ENCODE measurements around the gene LCN9. TPM values are rescaled to one million over a fixed set of nuclear protein-coding genes. Genes with fewer than 3 reads are reported as not detected.

Gene LCN9
- total and polyA plus RNA-seq, 4 donors, result not detected

DNA sequence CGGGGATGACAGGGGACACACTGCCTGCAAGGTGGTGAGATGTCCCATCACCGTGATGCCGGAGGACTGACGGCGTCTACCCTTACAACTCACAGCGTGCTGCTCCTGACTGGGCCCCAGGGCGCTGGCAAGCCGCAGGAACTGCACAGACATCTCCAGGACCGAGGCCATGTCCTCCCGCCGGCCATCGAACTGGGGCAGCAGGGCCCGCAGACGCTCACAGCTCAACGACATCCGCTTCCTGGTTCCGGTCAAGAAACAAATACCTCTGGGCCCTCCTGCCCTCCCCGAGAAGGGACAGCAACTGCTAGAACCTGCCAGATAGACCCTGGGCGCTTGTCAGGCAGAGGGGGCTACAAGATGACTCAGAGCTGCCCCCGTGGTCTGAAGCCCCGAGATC is 35.1 kb downstream of the LCN9 start:
- Histone ChIP-seq H3K9ac (ENCODE audit: low read depth in 1 of 2, low read length in 2 of 2) (no peak overlapping the region), H3K27me3 (ENCODE audit: control insufficient read depth in 4 of 4, insufficient read depth in 4 of 4, low read length in 3 of 4) (peaks cover 0 to 8% (median 2%) of the 10 kb centered on the region in 4 donors), H3K27ac (ENCODE audit: low read depth in 1 of 2, low read length in 2 of 2) (no peak overlapping the region), H3K9me3 (ENCODE audit: control insufficient read depth in 4 of 4, low read length in 3 of 4) (no peaks in the 10 kb centered on the region), H3K4me1 (ENCODE audit: control insufficient read depth in 4 of 4, insufficient read depth in 4 of 4, low read length in 3 of 4) (peaks cover 0 to 7% (median 0%) of the 10 kb centered on the region in 4 donors), H3K36me3 (ENCODE audit: control insufficient read depth in 4 of 4, insufficient read depth in 3 of 4, low read depth in 1 of 4, low read length in 3 of 4) (no peaks in the 10 kb centered on the region), H3K4me3 (ENCODE audit: low read depth in 1 of 3, low read length in 3 of 3) (no peak overlapping the region)
- WGBS, result 67% methylated on average over 21 of the region's 21 CpGs
- DNase-seq (ENCODE audit: low spot score), result no peak
- TF ChIP-seq, protein P1, sequence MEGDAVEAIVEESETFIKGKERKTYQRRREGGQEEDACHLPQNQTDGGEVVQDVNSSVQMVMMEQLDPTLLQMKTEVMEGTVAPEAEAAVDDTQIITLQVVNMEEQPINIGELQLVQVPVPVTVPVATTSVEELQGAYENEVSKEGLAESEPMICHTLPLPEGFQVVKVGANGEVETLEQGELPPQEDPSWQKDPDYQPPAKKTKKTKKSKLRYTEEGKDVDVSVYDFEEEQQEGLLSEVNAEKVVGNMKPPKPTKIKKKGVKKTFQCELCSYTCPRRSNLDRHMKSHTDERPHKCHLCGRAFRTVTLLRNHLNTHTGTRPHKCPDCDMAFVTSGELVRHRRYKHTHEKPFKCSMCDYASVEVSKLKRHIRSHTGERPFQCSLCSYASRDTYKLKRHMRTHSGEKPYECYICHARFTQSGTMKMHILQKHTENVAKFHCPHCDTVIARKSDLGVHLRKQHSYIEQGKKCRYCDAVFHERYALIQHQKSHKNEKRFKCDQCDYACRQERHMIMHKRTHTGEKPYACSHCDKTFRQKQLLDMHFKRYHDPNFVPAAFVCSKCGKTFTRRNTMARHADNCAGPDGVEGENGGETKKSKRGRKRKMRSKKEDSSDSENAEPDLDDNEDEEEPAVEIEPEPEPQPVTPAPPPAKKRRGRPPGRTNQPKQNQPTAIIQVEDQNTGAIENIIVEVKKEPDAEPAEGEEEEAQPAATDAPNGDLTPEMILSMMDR (IDR thresholded peaks at IDR 0.05; ENCODE audit: low read depth, low read length, missing input control), result no peak
- TF ChIP-seq YY1 (IDR thresholded peaks at IDR 0.05) (no peak), JUND (IDR thresholded peaks at IDR 0.05) (no peak), FOXA1 (IDR thresholded peaks at IDR 0.05) (no peak), FOXA2 (IDR thresholded peaks at IDR 0.05) (no peak), SP1 (IDR thresholded peaks at IDR 0.05) (no peak), NR2F2 (IDR thresholded peaks at IDR 0.05) (no peak), GABPA (IDR thresholded peaks at IDR 0.05 in 1 of 2, conservative IDR thresholded peaks at IDR 0.05 in 1 of 2) (no peak), RAD21 (IDR thresholded peaks at IDR 0.05) (no peak), EGR1 (IDR thresholded peaks at IDR 0.05; ENCODE audit: low read depth in 2 of 2) (no peak), RXRA (IDR thresholded peaks at IDR 0.05) (no peak), HNF4G (IDR thresholded peaks at IDR 0.05) (no peak)
- TF ChIP-seq, protein P2, sequence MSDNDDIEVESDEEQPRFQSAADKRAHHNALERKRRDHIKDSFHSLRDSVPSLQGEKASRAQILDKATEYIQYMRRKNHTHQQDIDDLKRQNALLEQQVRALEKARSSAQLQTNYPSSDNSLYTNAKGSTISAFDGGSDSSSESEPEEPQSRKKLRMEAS (IDR thresholded peaks at IDR 0.05), result no peak
- TF ChIP-seq, protein P3, sequence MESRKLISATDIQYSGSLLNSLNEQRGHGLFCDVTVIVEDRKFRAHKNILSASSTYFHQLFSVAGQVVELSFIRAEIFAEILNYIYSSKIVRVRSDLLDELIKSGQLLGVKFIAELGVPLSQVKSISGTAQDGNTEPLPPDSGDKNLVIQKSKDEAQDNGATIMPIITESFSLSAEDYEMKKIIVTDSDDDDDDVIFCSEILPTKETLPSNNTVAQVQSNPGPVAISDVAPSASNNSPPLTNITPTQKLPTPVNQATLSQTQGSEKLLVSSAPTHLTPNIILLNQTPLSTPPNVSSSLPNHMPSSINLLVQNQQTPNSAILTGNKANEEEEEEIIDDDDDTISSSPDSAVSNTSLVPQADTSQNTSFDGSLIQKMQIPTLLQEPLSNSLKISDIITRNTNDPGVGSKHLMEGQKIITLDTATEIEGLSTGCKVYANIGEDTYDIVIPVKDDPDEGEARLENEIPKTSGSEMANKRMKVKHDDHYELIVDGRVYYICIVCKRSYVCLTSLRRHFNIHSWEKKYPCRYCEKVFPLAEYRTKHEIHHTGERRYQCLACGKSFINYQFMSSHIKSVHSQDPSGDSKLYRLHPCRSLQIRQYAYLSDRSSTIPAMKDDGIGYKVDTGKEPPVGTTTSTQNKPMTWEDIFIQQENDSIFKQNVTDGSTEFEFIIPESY (IDR thresholded peaks at IDR 0.05), result no peak
- TF ChIP-seq, protein P4, sequence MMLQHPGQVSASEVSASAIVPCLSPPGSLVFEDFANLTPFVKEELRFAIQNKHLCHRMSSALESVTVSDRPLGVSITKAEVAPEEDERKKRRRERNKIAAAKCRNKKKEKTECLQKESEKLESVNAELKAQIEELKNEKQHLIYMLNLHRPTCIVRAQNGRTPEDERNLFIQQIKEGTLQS (IDR thresholded peaks at IDR 0.05), result no peak
- TF ChIP-seq, protein P5, sequence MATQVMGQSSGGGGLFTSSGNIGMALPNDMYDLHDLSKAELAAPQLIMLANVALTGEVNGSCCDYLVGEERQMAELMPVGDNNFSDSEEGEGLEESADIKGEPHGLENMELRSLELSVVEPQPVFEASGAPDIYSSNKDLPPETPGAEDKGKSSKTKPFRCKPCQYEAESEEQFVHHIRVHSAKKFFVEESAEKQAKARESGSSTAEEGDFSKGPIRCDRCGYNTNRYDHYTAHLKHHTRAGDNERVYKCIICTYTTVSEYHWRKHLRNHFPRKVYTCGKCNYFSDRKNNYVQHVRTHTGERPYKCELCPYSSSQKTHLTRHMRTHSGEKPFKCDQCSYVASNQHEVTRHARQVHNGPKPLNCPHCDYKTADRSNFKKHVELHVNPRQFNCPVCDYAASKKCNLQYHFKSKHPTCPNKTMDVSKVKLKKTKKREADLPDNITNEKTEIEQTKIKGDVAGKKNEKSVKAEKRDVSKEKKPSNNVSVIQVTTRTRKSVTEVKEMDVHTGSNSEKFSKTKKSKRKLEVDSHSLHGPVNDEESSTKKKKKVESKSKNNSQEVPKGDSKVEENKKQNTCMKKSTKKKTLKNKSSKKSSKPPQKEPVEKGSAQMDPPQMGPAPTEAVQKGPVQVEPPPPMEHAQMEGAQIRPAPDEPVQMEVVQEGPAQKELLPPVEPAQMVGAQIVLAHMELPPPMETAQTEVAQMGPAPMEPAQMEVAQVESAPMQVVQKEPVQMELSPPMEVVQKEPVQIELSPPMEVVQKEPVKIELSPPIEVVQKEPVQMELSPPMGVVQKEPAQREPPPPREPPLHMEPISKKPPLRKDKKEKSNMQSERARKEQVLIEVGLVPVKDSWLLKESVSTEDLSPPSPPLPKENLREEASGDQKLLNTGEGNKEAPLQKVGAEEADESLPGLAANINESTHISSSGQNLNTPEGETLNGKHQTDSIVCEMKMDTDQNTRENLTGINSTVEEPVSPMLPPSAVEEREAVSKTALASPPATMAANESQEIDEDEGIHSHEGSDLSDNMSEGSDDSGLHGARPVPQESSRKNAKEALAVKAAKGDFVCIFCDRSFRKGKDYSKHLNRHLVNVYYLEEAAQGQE (IDR thresholded peaks at IDR 0.05), result no peak

DNA sequence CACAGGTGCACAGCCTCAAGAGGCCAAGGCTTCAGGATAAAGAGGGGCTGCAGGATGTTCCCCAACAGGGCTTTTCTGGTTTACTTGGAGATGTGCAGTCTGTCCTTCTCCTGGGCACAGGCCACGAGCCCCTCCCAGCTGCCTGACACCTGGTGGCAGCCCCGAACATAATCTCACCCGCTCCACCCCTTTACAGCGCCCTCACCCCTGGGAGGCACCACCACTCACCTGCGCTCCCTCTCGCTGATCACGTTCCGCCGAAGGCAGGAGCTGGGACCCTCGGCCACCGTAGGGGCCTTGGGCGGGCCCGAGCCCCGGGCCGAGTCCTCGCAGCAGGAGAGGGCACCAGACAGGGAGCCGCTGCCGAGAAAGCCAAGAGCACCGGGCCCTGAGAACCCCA is 35.7 kb downstream of the LCN9 start:
- 61% methylated on average over 19 of the region's 19 CpGs for WGBS
- no peaks in the 10 kb centered on the region for H3K36me3 ChIP-seq (ENCODE audit: control insufficient read depth in 4 of 4, insufficient read depth in 3 of 4, low read depth in 1 of 4, low read length in 3 of 4)
- no peaks in the 10 kb centered on the region for H3K9me3 ChIP-seq (ENCODE audit: control insufficient read depth in 4 of 4, low read length in 3 of 4)
- no peak for DNase-seq (ENCODE audit: low spot score)
- no peak overlapping the region for H3K4me3 ChIP-seq (ENCODE audit: low read depth in 1 of 3, low read length in 3 of 3)
- peaks cover 0 to 7% (median 0%) of the 10 kb centered on the region in 4 donors for H3K4me1 ChIP-seq (ENCODE audit: control insufficient read depth in 4 of 4, insufficient read depth in 4 of 4, low read length in 3 of 4)
- peaks cover 0 to 8% (median 2%) of the 10 kb centered on the region in 4 donors for H3K27me3 ChIP-seq (ENCODE audit: control insufficient read depth in 4 of 4, insufficient read depth in 4 of 4, low read length in 3 of 4)
- H3K9ac ChIP-seq (ENCODE audit: low read depth in 1 of 2, low read length in 2 of 2), result no peak overlapping the region
- no peak overlapping the region for H3K27ac ChIP-seq (ENCODE audit: low read depth in 1 of 2, low read length in 2 of 2)
- TF ChIP-seq, protein P5 (IDR thresholded peaks at IDR 0.05), result no peak
- no peak for TF ChIP-seq HNF4A (conservative IDR thresholded peaks at IDR 0.05)
- no peak for TF ChIP-seq TAF1 (conservative IDR thresholded peaks at IDR 0.05)
- no peak for TF ChIP-seq FOXA1 (IDR thresholded peaks at IDR 0.05)
- no peak for TF ChIP-seq EGR1 (IDR thresholded peaks at IDR 0.05; ENCODE audit: low read depth in 2 of 2)
- TF ChIP-seq FOXA2 (IDR thresholded peaks at IDR 0.05), result no peak
- TF ChIP-seq, protein P2 (IDR thresholded peaks at IDR 0.05), result no peak
- no peak for TF ChIP-seq NR2F2 (IDR thresholded peaks at IDR 0.05)
- no peak for TF ChIP-seq GABPA (IDR thresholded peaks at IDR 0.05 in 1 of 2, conservative IDR thresholded peaks at IDR 0.05 in 1 of 2)
- TF ChIP-seq YY1 (IDR thresholded peaks at IDR 0.05), result no peak
- TF ChIP-seq RAD21 (IDR thresholded peaks at IDR 0.05), result no peak
- TF ChIP-seq RXRA (IDR thresholded peaks at IDR 0.05), result no peak
- TF ChIP-seq, protein P4 (IDR thresholded peaks at IDR 0.05), result no peak
- TF ChIP-seq HNF4G (IDR thresholded peaks at IDR 0.05), result no peak
- TF ChIP-seq SP1 (IDR thresholded peaks at IDR 0.05), result no peak
- TF ChIP-seq JUND (IDR thresholded peaks at IDR 0.05), result no peak

Data from liver (tissue), 9 donors.